ENCODE data around the gene PIP4K2A. TPM values are rescaled to one million over a fixed set of nuclear protein-coding genes. Genes with fewer than 3 reads are reported as not detected.

PIP4K2A gene
- total RNA-seq, 1 experiment from 2014 or later = 20.2 TPM

- peaks cover 78% of the 10 kb centered on the region for H3K79me2 ChIP-seq (ENCODE audit: low read length)
- no peaks in the 10 kb centered on the region for H4K20me1 ChIP-seq (ENCODE audit: low read length)
- H3K4me1 ChIP-seq (ENCODE audit: insufficient read depth, low read length) = peaks cover 95% of the 10 kb centered on the region
- no peak overlapping the region for H2AFZ ChIP-seq (ENCODE audit: low read length)
- 0 out of 2 replicates have a peak overlapping the region, but pooled peaks have one; percentile 68 for H3K4me2 ChIP-seq (ENCODE audit: low read length)
- ChIA-PET CTCF (no interaction called here), POLR2A (ENCODE audit: unreplicated experiment) (no interaction called here)
- H3K27me3 ChIP-seq (ENCODE audit: low read length) = no peaks in the 10 kb centered on the region
- intact Hi-C loops (cut with micrococcal nuclease) = loop anchor here (2.0 to 5.0 kb wide), 3 partner anchors 91 to 299 kb away; partner anchors contain the start of gene BMI1
- no peak overlapping the region for H3K9ac ChIP-seq (ENCODE audit: low read length)
- DNase-seq (no peak), ATAC-seq (no peak)
- no peaks in the 10 kb centered on the region for H3F3A ChIP-seq (ENCODE audit: low read length, unreplicated experiment)
- H3K4me3 ChIP-seq (ENCODE audit: low read length) = no peak overlapping the region
- H3K9me3 ChIP-seq (ENCODE audit: low read length) = no peaks in the 10 kb centered on the region
- no peaks in the 10 kb centered on the region for H3K36me3 ChIP-seq (ENCODE audit: low read depth, low read length)
- peak overlapping the region; percentile 97 for H3K27ac ChIP-seq (ENCODE audit: low read length)
- TF ChIP-seq CTCF (conservative IDR thresholded peaks at IDR 0.05; ENCODE audit: low read depth, low read length) (no peak), EZH2 (IDR thresholded peaks at IDR 0.05; ENCODE audit: low read length, unreplicated experiment) (no peak)
- no TSS peak for BruUV-seq (replicated peaks)
- no peaks in the 10 kb centered on the region for H3K9me2 ChIP-seq (replicated peaks; ENCODE audit: low read length)
Observed at GRCh38 chr10:22621726-22622125, 92.7 kb downstream of the PIP4K2A start.

GRCh38 chr10:22620929-22621328 is 93.4 kb downstream of the PIP4K2A start:
- H3K27ac ChIP-seq (ENCODE audit: low read length) = peak overlapping the region; percentile 97
- peak overlapping the region; percentile 64 for H3K9ac ChIP-seq (ENCODE audit: low read length)
- H3K36me3 ChIP-seq (ENCODE audit: low read depth, low read length) = no peaks in the 10 kb centered on the region
- no peaks in the 10 kb centered on the region for H3F3A ChIP-seq (ENCODE audit: low read length, unreplicated experiment)
- H3K9me3 ChIP-seq (ENCODE audit: low read length) = no peaks in the 10 kb centered on the region
- peak overlapping the region; percentile 20; the same call in 1 of the 2 replicates for H3K4me3 ChIP-seq (ENCODE audit: low read length)
- ChIA-PET POLR2A (ENCODE audit: unreplicated experiment) (no interaction called here), CTCF (no interaction called here)
- peak overlapping the region; percentile 68 for H3K4me2 ChIP-seq (ENCODE audit: low read length)
- no TSS peak for BruUV-seq (replicated peaks)
- peaks cover 77% of the 10 kb centered on the region for H3K79me2 ChIP-seq (ENCODE audit: low read length)
- no peaks in the 10 kb centered on the region for H3K9me2 ChIP-seq (replicated peaks; ENCODE audit: low read length)
- intact Hi-C loops (cut with micrococcal nuclease) = loop anchor here (1.0 to 5.0 kb wide), 5 partner anchors 22 to 299 kb away; partner anchors contain the start of gene BMI1
- no peak for ATAC-seq
- H3K4me1 ChIP-seq (ENCODE audit: insufficient read depth, low read length) = peaks cover 94% of the 10 kb centered on the region
- H3K27me3 ChIP-seq (ENCODE audit: low read length) = no peaks in the 10 kb centered on the region
- H4K20me1 ChIP-seq (ENCODE audit: low read length) = no peaks in the 10 kb centered on the region
- DNase-seq = no peak
- TF ChIP-seq EZH2phosphoT487 (IDR thresholded peaks at IDR 0.05; ENCODE audit: borderline replicate concordance, low read length) (no peak), CTCF (conservative IDR thresholded peaks at IDR 0.05; ENCODE audit: low read depth, low read length) (no peak), EZH2 (IDR thresholded peaks at IDR 0.05; ENCODE audit: low read length, unreplicated experiment) (no peak)
- H2AFZ ChIP-seq (ENCODE audit: low read length) = no peak overlapping the region

GRCh38 chr10:22620140-22620857 is 94.1 kb downstream of the PIP4K2A start:
- Histone ChIP-seq H3K27me3 (ENCODE audit: low read length) (no peaks in the 10 kb centered on the region), H3K9me2 (replicated peaks; ENCODE audit: low read length) (no peaks in the 10 kb centered on the region), H3K27ac (ENCODE audit: low read length) (peak overlapping the region; percentile 97), H3K9me3 (ENCODE audit: low read length) (no peaks in the 10 kb centered on the region), H3K4me2 (ENCODE audit: low read length) (peak overlapping the region; percentile 68), H3F3A (ENCODE audit: low read length, unreplicated experiment) (no peaks in the 10 kb centered on the region), H3K4me1 (ENCODE audit: insufficient read depth, low read length) (peaks cover 94% of the 10 kb centered on the region), H3K4me3 (ENCODE audit: low read length) (peak overlapping the region; percentile 20; the same call in 1 of the 2 replicates), H4K20me1 (ENCODE audit: low read length) (no peaks in the 10 kb centered on the region), H2AFZ (ENCODE audit: low read length) (0 out of 2 replicates have a peak overlapping the region, but pooled peaks have one; percentile 28), H3K9ac (ENCODE audit: low read length) (peak overlapping the region; percentile 64), H3K36me3 (ENCODE audit: low read depth, low read length) (no peaks in the 10 kb centered on the region), H3K79me2 (ENCODE audit: low read length) (peaks cover 77% of the 10 kb centered on the region)
- ChIA-PET CTCF (interaction anchor here (0.6 kb wide), 1 partner anchor 203 kb away, joined by 3 read pairs; no protein-coding TSS in a partner anchor), POLR2A (ENCODE audit: unreplicated experiment) (interaction anchor here (0.5 kb wide), 1 partner anchor 9 kb away, joined by 8 read pairs; no protein-coding TSS in a partner anchor)
- TF ChIP-seq CTCF (conservative IDR thresholded peaks at IDR 0.05; ENCODE audit: low read depth, low read length) (no peak), EZH2phosphoT487 (IDR thresholded peaks at IDR 0.05; ENCODE audit: borderline replicate concordance, low read length) (no peak), EZH2 (IDR thresholded peaks at IDR 0.05; ENCODE audit: low read length, unreplicated experiment) (no peak)
- DNase-seq (peak; percentile 95), ATAC-seq (peak; percentile 83)
- BruUV-seq (replicated peaks) = no TSS peak
- intact Hi-C loops (cut with micrococcal nuclease) = loop anchor here (1.0 to 5.0 kb wide), 5 partner anchors 21 to 298 kb away; partner anchors contain the start of gene BMI1

Measured in PC-3 (cell line).